Activated CD8-positive, alpha-beta memory T cell treated with anti-CD3 and anti-CD28 coated beads, Interleukin-2, amount 10 ng/mL, durations not matched to agents 7 days and 5 days (primary cell): ENCODE measurements around the gene VWA2. TPM values are rescaled to one million over a fixed set of nuclear protein-coding genes. Genes with fewer than 3 reads are reported as not detected.

Source experiments
- ATAC-seq: fragments of 150-1000 bp; cut with Tn5 transposase; one replicate; pipeline ENCODE4 v1.10.0; 2021; ENCODE audit warnings: moderate library complexity
- CTCF ChIA-PET: fragments of 350-600 bp; sonication (Branson Sonifier 250); formaldehyde crosslinking; loops from one replicate; lab custom pipeline; 2021; ENCODE audit warnings: antibody characterized with exemption; lab: Charles Lee
- DNase-seq: peaks from one replicate; pipeline ENCODE4 v3.0.0-alpha.2; 2020
- H3K27ac Mint-ChIP-seq: one replicate; pipeline ENCODE4 v1.8.0; 2021; ENCODE audit warnings: mild to moderate bottlenecking, mixed read lengths
- H3K27me3 Mint-ChIP-seq: one replicate; pipeline ENCODE4 v1.8.0; 2021; ENCODE audit warnings: mixed read lengths
- H3K36me3 Mint-ChIP-seq: one replicate; pipeline ENCODE4 v1.8.0; 2021; ENCODE audit warnings: mild to moderate bottlenecking, mixed read lengths
- H3K4me1 Mint-ChIP-seq: one replicate; pipeline ENCODE4 v1.8.0; 2021; ENCODE audit warnings: mixed read lengths
- H3K4me3 Mint-ChIP-seq: one replicate; pipeline ENCODE4 v1.8.0; 2021; ENCODE audit warnings: mild to moderate bottlenecking, moderate library complexity, mixed read lengths
- H3K9me3 Mint-ChIP-seq: one replicate; pipeline ENCODE4 v1.8.0; 2022; ENCODE audit warnings: low read depth, mixed read lengths
- total RNA-seq, 2 experiments: library from RNA; stranded (reverse); gene quantifications; one replicate each; pipeline ENCODE4 v1.2.3, GENCODE V29; 2021

Gene VWA2
- total RNA-seq, 2 experiments from 2014 or later, result not detected

DNA sequence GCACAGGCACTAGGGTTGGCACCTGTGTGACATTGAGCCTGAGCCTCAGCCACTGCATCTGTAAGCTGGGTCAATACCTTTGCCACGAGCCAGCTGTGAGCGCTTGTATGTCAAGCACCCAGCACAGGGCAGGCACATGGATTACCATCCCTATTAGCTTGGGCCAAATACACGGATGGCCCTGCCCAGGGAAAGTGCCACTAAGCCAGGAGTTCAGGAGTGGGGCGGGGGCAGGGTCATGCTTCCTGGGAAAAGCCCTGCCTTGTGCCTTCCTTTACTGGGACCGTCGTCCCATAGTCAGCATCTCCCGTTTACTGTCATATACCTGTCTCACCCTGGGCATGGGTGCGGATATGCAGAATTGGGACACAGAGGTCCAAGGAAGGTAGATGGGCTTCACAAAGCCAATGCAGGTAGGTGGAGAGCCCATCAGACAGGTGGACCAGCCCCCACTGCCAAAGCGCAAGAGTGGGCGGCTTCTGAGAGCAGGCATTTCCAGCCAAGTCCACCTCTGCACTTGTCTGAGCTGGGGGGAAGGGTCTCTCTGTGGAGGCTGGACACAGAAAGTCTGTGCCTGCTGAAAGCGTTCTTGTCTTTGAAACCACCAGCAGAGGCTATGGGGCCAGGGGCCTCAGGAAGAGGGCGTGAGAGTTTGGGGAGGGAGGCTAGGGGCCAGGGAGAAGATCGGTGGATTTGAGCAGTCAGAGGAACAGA, 72.6 kb downstream of the VWA2 start:
- no peaks in the 10 kb centered on the region for H3K9me3 Mint-ChIP-seq
- ATAC-seq, result no peak
- CTCF ChIA-PET, result no interaction called here

DNA sequence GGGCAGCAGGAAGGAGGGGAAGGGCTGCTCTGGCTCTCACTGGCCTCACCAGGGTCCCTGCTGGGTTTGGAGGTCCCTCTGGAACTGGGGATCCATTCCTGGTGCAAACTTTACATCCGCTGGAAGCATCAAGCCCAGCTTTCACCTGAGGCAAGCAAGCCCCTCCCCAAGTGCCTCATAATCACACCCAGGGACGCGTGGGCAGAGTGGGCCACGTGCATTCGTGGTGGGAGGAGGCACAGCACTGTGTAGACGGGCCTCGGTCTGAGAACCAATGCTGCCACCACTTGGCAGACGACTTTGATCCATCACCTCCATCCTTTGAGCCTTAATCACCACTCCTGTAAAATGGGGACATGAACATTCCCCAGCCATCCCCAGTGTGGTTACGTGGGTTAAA, 74.1 kb downstream of the VWA2 start:
- Mint-ChIP-seq H3K27me3 (peaks cover 7% of the 10 kb centered on the region), H3K27ac (no peak overlapping the region), H3K4me3 (no peak overlapping the region), H3K36me3 (no peaks in the 10 kb centered on the region), H3K9me3 (no peaks in the 10 kb centered on the region), H3K4me1 (no peaks in the 10 kb centered on the region)
- no peak for ATAC-seq
- CTCF ChIA-PET, result interaction anchor here (1.4 kb wide), 1 partner anchor 9 kb away, joined by 6 read pairs; no protein-coding TSS in a partner anchor
- no peak for DNase-seq

More for the DNA sequence above, 72.6 kb downstream of the VWA2 start:
- no peaks in the 10 kb centered on the region for H3K4me1 Mint-ChIP-seq
- H3K36me3 Mint-ChIP-seq, result no peaks in the 10 kb centered on the region
- no peak for DNase-seq
- H3K27ac Mint-ChIP-seq, result no peak overlapping the region
- H3K4me3 Mint-ChIP-seq, result no peak overlapping the region
- peaks cover under 1% of the 10 kb centered on the region for H3K27me3 Mint-ChIP-seq

DNA sequence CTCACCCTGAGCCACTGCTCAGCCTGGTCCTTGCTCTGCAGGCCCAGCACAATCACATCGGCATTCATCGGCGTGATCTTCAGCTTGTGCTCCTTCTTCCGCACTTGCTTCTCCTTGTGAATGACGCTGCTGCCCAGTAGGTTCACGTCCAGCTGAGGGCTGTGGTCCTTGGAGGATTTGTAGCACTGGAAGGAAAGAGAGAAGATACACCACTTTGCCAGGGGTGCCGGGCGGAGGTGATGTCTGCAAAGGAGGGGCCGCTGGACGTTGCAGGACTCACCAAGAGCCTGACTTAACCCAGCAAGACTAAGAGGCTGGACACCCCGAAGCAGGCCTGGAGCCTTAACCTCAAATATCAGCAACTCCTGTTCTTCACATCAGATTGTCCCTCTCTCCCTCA, 74.8 kb downstream of the VWA2 start:
- no peak overlapping the region for H3K27ac Mint-ChIP-seq
- peaks cover 8% of the 10 kb centered on the region for H3K27me3 Mint-ChIP-seq
- no peaks in the 10 kb centered on the region for H3K9me3 Mint-ChIP-seq
- CTCF ChIA-PET, result no interaction called here
- H3K4me1 Mint-ChIP-seq, result no peaks in the 10 kb centered on the region
- no peak for ATAC-seq
- no peak for DNase-seq
- H3K4me3 Mint-ChIP-seq, result no peak overlapping the region
- H3K36me3 Mint-ChIP-seq, result no peaks in the 10 kb centered on the region

DNA sequence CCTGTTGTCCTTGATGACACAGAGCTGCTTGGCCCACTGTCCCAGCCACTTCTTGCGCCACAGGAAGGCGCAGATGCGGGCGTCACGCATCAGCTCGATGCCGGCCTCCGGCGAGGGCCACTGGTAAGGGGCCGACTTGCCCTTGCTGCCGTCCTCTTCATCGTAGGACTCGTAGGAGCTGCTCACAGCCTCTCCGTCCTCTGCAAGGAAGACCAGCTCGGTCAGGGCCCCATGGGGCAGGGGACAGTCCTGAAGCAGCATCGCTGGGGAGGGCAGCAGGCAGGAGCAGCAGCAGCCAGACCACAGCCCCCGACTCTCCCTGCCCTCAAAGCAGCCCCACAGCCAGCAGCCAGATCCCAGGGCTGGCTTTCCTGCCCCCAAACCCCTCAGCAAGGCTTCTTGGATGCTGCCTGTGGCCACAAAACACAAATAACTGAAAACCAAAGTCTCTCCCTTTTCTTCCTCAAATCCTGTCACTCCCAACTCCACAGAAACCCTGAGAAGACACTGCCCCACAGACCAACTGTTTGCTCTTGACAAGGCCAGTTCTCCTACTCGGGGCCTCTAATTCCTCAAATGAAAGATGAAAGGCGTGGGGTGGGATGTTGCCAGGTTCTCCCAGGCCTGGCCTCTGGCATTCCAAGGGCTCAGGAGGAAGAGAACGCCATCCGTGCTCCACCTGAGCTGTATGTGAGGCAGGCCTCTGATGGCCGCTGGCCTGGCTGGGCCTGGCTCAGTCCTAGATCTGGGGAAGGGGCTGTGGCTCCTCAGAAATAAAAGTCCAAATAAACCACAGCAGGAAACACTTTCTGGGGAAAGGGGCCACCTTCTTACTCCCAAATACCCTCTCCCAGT, 76.7 kb downstream of the VWA2 start:
- Mint-ChIP-seq H3K27me3 (peaks cover 8% of the 10 kb centered on the region), H3K36me3 (no peaks in the 10 kb centered on the region), H3K9me3 (no peaks in the 10 kb centered on the region), H3K4me3 (no peak overlapping the region), H3K4me1 (no peaks in the 10 kb centered on the region), H3K27ac (no peak overlapping the region)
- DNase-seq (no peak), ATAC-seq (no peak)
- CTCF ChIA-PET, result no interaction called here

DNA sequence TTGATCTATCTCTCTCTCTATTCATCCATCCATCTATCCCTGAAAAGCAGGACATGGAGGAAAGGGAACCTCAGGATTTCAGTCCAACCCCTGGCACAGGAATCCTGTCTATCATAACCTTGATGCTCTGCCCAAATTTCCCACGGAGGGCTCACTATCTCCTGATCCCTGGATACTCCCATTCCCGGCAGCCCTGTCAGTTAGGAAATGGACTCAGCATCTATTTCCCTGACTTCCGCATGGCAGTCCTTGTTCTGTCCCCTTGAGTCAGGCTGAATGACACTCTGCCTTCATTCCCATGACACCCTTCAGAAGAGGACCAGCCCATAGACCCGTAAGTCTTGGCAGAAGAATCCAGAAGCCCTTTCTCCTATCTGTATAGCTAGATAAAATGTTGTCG, 77.7 kb downstream of the VWA2 start:
- CTCF ChIA-PET, result no interaction called here
- H3K27ac Mint-ChIP-seq, result no peak overlapping the region
- no peaks in the 10 kb centered on the region for H3K9me3 Mint-ChIP-seq
- DNase-seq (no peak), ATAC-seq (no peak)
- no peak overlapping the region for H3K4me3 Mint-ChIP-seq
- no peaks in the 10 kb centered on the region for H3K36me3 Mint-ChIP-seq
- H3K4me1 Mint-ChIP-seq, result no peaks in the 10 kb centered on the region
- H3K27me3 Mint-ChIP-seq, result peaks cover 8% of the 10 kb centered on the region

DNA sequence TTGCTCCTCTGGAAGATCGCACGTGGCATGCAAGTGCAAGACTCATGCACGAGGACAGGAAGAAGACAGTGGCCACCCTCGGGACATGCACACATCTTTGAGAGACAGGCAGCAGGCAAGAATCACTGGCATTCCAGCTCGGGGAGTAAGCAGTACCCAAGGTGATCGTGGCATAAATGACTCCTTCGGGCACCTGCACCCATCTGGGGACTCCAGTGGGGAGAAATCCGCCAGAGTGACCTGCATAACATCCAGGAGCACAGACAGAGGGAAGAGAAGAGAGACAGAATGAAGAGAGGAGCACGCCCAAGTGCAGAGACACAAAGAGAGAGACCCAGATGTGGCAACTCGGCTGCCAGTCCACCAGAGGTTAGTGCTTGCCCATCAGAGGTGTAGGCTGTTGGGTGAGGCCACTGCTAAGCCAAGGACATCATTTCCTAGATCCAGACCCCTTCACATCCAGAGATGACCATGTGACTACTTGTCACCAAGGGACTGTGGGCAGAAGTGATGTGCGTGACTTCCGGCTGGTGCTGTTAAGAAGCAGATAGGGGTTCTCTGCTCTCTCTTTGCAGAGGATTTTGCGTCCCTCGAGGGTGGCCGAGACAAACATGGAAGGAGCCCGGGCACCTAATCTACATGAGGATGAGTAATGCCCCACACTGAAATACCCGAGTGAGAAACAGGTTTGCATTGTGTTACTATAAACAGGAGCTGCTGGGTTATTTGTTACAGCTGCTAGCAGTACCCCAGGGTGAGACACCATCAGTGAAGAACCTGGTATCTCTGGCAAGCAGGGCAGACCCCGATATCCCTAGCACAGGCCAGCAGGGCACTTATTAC, 80.6 kb downstream of the VWA2 start:
- Mint-ChIP-seq H3K36me3 (no peaks in the 10 kb centered on the region), H3K4me1 (no peaks in the 10 kb centered on the region), H3K9me3 (no peaks in the 10 kb centered on the region), H3K27me3 (peaks cover 8% of the 10 kb centered on the region), H3K4me3 (no peak overlapping the region), H3K27ac (no peak overlapping the region)
- CTCF ChIA-PET, result no interaction called here
- no peak for DNase-seq
- no peak for ATAC-seq

DNA sequence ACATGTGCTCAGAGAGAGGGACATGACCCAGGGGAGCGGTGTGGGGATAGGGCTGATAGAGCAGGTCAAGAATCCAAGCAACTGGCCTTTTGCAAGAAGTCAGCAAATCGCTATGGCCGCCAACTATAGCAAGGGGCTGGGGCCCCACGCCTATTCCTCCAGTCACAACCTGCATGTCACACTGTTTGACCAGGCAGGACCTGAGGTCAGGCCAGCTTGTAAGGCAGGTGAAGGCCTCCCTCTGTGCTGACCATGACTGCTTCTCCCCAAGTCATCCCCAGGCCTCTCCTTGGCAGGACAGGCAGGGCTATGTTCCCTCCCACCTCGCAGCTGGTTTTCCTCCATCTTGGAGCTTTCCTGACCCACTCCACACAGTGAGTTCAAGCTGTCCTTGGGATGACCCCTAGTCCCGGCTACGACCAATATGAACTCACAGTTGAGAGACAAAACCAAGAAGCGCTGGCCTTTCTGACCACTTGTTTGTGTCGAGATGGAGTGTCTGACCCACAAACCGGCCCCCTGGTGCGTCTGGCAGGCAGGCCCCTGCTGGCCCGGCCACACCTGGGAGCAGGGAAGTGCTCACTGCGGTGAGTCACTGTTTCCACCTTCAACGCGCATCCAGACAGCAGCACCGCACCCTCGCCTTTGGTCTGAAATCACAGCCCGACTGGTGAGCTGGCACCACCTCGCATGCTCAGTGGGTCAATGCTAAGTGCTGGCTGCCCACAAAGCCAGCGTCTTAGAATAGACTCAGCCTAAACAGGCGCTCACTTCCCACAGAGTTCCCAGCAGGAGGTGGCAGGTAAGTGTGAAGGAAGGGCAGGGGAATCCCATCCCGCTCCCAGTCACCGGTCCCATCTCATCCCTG, 81.4 kb downstream of the VWA2 start:
- no peak for DNase-seq
- ATAC-seq, result no peak
- H3K27ac Mint-ChIP-seq, result no peak overlapping the region
- H3K4me1 Mint-ChIP-seq, result no peaks in the 10 kb centered on the region
- no peaks in the 10 kb centered on the region for H3K36me3 Mint-ChIP-seq
- H3K9me3 Mint-ChIP-seq, result no peaks in the 10 kb centered on the region
- CTCF ChIA-PET, result no interaction called here
- peaks cover 8% of the 10 kb centered on the region for H3K27me3 Mint-ChIP-seq
- H3K4me3 Mint-ChIP-seq, result no peak overlapping the region

DNA sequence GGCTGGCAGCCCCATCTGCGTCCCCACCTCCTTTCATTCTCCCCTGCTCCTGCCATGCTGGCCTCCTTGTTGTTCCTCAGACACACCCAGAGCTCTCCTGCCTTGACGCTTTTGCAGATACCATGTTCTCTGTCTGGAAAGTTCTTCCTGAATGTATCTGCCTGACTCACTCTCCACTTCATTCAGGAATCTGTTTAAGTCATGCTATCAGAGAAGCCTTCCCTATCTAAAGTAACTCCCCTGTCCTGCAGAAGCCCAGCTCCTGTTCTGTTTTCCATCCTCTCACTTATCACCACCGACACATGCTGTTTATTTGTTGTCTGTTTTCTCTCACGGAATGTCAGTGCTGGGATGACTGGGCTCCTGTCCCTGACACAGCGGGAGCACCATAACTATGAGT, 83.3 kb downstream of the VWA2 start:
- Mint-ChIP-seq H3K27me3 (peaks cover 4% of the 10 kb centered on the region), H3K4me1 (no peaks in the 10 kb centered on the region), H3K9me3 (no peaks in the 10 kb centered on the region), H3K4me3 (no peak overlapping the region), H3K36me3 (no peaks in the 10 kb centered on the region), H3K27ac (no peak overlapping the region)
- CTCF ChIA-PET, result interaction anchor here (1.9 kb wide), 1 partner anchor 18 kb away, joined by 8 read pairs; no protein-coding TSS in a partner anchor
- ATAC-seq (no peak), DNase-seq (no peak)

DNA sequence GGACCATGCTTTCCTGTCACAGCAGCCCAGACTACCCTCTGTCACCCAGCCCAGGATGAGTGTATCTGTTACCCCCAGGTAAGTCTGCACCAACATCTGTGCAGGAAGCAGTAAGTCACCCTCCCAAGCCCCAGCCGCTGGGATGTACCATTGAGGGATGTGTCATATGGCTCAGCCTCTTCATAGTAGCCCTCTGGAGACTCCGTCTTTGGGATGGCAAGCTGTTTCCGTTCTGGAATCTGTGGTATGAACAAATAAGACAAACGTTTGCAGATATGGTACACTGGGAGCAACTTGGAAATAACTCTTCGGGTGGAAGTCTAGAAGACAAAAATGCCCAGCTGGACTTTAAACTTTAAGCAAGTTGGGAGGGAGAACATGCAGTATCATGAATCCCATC, 84.0 kb downstream of the VWA2 start:
- CTCF ChIA-PET, result interaction anchor here (1.9 kb wide), 1 partner anchor 19 kb away, joined by 8 read pairs; no protein-coding TSS in a partner anchor

DNA sequence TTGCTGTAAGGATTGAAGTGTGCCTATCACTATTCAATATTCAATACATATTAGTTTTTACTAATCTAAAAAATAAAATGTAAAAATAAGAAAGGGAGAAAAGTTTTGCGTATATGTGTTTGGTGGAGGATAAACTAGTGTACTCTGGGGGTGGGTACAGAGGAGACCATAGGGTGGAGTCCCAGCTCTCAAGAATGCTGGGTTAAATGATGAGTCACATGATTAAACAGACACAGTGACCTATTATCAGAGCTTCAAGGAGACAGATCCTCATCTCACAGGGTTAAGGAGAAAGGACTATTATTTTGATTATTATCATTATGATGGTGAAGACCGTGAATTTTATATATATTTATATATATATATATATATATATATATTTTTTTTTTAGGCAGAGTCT, 87.7 kb downstream of the VWA2 start:
- peaks cover 3% of the 10 kb centered on the region for H3K4me1 Mint-ChIP-seq
- CTCF ChIA-PET, result no interaction called here
- ATAC-seq, result no peak

More for the DNA sequence above, 84.0 kb downstream of the VWA2 start:
- no peak for ATAC-seq
- no peak overlapping the region for H3K27ac Mint-ChIP-seq
- no peaks in the 10 kb centered on the region for H3K4me1 Mint-ChIP-seq
- no peaks in the 10 kb centered on the region for H3K9me3 Mint-ChIP-seq
- H3K4me3 Mint-ChIP-seq, result no peak overlapping the region
- H3K36me3 Mint-ChIP-seq, result no peaks in the 10 kb centered on the region
- DNase-seq, result no peak
- peaks cover 2% of the 10 kb centered on the region for H3K27me3 Mint-ChIP-seq

DNA sequence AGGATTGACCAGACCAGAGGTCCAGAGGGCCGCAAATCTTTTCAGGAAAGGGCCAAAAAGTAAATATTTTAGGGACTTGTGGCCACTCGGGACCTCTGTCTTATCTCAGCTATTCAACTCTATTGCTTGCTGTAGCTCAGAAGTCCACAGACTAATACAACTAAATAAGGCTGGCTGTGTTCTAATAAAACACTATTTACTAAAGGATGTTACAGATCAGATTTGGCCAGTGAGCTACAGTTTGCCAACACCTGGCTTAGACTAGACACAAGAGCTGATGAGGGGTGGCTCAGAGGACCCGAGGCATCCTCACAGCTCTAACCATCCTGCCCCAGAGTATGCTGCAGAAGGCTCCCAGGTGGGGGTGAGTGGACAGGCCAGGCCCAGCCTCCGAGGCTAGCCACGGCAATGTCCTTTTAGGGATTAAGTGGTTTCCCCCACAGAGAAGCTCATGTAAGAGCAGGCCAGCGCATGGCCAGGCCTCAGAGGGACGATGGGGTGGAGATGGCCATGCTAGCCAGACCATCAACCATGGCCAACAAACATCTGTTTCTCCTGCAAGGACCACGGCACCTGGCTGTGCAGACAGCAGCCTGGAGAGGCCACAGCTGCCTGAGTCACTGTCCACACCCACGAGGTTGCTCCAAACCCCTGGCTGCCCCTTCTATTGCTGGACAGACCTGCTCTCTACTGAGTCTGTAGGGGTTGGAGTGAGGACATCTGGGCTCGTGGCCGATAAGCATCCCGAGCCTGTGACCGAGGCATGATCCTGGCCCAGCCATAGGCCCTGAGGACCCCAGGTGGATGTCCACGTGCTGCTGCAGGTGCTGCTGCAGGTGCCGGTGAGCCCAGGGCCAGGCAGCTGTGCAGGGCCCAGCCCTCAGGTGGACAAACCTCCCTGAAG, 88.7 kb downstream of the VWA2 start:
- Mint-ChIP-seq H3K27ac (no peak overlapping the region), H3K27me3 (no peaks in the 10 kb centered on the region), H3K9me3 (no peaks in the 10 kb centered on the region), H3K36me3 (no peaks in the 10 kb centered on the region), H3K4me1 (peaks cover 3% of the 10 kb centered on the region), H3K4me3 (no peak overlapping the region)
- DNase-seq (no peak), ATAC-seq (no peak)
- CTCF ChIA-PET, result interaction anchor here (1.3 kb wide), 1 partner anchor 24 kb away, joined by 3 read pairs; no protein-coding TSS in a partner anchor

More for the DNA sequence above, 87.7 kb downstream of the VWA2 start:
- H3K27me3 Mint-ChIP-seq, result no peaks in the 10 kb centered on the region
- no peak for DNase-seq
- H3K4me3 Mint-ChIP-seq, result no peak overlapping the region
- no peaks in the 10 kb centered on the region for H3K9me3 Mint-ChIP-seq
- no peaks in the 10 kb centered on the region for H3K36me3 Mint-ChIP-seq
- H3K27ac Mint-ChIP-seq, result no peak overlapping the region

DNA sequence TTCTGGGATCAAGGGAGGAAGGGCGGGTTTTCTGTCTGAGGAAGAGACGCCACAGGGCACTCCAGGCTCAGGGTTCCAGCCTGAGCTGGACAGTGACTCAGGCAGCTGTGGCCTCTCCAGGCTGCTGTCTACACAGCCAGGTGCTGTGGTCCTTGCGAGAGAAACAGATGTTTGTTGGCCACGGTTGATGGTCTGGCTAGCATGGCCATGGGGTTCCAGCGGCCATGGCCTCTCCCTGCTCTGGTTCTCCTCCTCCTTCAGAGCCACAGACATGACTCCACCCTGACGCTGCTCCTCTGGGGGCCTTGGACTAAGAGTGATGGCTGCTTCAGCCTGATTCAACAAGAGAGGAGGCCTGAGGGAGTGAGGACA, 89.4 kb downstream of the VWA2 start:
- Mint-ChIP-seq H3K4me3 (no peak overlapping the region), H3K27me3 (no peaks in the 10 kb centered on the region), H3K36me3 (no peaks in the 10 kb centered on the region), H3K4me1 (peaks cover 3% of the 10 kb centered on the region), H3K27ac (no peak overlapping the region), H3K9me3 (no peaks in the 10 kb centered on the region)
- no peak for DNase-seq
- no peak for ATAC-seq
- CTCF ChIA-PET, result interaction anchor here (1.3 kb wide), 1 partner anchor 25 kb away, joined by 3 read pairs; no protein-coding TSS in a partner anchor
